T47D (cell line): ENCODE measurements around the gene ABCB9.

Source experiments
- DNase-seq, 2 experiments: peaks; one replicate each; pipeline versions ENCODE4 v3.0.0 to v3.0.0-alpha.2; 2011 to 2012; ENCODE audit warnings: low read depth in 1 of 2, low spot score in 1 of 2
- JUND ChIP-seq: IDR thresholded peaks from 2 replicates; pipeline ENCODE4 v1.6.1; 2012; ENCODE audit warnings: low read depth
- in situ Hi-C: cut with HindIII; loops from 2 replicates; pipeline ENCODE4 v1.10.0; 2016; ENCODE audit warnings: low sequenced_read_pairs, low pct_unique_long_range_greater_than_20kb

Gene ABCB9

DNA sequence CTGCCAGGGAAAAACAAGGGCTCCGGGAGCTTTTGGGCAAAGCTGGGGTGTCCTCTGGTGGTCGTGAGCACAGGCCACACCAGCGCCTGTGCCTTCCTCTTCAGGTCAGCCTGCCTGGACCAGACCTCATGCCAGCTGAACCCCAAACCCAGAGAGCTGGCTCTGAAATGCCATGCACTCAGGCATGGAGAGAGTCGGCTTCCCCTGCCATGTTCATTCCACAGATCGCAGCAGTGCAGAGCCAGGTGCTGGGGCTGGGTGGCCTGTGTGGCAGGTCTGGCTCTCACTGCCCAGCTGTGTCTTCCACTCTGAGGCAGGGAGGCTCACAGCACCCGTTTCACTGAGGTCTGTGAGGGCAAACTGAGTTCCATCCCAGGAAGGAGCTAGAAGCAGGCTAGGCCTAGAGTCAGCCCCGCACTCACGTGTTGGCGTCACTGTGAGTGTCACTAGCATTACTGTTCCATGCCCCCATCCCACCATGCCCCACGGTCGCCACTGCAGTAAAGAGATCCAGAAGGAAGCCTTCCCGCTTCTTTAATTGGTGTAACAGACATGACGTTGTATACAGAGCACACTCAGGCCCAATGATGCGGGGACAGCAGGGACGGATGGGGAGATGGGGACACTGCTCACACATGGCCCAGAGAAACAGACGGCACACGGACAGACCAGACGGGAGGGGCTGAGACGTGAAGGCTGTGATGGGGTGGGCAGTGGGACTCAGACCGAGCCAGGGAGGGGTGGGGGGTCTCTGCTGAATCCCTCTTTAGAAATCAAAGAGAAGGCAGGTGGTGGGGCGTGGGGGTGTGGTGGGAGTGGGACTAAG is 16.9 kb upstream of the ABCB9 start:
- in situ Hi-C loops, result no loop called here
- no peak for TF ChIP-seq JUND
- DNase-seq, result no peak

DNA sequence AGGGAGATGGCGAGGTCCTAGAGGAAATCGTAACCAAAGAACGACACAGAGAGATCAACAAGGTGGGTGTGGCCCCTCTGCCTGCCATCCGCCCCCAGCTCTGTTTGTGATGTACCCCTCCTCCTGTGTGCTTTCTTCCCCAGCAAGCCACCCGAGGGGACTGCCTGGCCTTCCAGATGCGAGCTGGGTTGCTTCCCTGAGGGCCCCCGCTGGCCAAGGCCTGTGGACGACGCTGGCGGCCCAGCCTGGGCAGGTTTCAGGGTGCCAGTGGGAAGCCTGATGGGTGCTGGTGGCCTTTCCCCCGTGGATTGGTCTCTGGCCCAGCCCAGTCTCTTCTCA is 16.2 kb upstream of the ABCB9 start:
- TF ChIP-seq JUND, result no peak
- in situ Hi-C loops, result no loop called here
- DNase-seq, result no peak

DNA sequence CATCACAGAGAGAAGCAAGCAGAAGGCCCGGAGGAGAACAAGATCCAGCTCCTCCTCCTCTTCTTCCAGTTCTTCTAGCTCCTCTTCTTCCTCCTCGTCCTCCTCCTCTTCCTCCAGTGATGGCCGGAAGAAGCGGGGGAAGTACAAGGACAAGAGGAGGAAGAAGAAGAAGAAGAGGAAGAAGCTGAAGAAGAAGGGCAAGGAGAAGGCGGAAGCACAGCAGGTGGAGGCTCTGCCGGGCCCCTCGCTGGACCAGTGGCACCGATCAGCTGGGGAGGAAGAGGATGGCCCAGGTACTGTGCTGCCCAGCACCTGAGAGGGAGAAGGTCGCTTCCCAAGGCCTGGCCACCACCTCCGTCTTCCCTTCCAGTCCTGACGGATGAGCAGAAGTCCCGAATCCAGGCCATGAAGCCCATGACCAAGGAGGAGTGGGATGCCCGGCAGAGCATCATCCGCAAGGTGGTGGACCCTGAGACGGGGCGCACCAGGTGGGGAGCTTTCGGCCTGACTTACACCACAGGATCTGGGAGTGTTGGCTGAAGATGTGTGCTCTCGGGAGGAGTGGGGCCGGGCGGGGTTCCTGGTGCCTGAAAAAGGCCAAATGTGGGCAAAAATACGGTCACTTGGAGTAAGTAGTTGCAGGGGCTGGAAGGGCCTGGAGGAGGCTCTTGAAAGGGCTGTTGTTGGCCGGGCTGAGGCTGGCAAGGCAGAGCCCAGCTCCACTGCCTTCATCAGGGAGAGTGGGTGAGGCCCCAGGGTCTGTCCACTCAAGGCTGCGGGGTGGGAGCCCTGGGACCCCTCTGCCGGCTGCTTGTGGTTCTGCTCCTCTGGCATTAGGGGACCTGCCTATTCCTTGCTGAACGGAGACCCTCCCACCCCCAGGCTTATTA is 15.6 kb upstream of the ABCB9 start:
- in situ Hi-C loops, result no loop called here
- TF ChIP-seq JUND, result no peak
- DNase-seq, result no peak

DNA sequence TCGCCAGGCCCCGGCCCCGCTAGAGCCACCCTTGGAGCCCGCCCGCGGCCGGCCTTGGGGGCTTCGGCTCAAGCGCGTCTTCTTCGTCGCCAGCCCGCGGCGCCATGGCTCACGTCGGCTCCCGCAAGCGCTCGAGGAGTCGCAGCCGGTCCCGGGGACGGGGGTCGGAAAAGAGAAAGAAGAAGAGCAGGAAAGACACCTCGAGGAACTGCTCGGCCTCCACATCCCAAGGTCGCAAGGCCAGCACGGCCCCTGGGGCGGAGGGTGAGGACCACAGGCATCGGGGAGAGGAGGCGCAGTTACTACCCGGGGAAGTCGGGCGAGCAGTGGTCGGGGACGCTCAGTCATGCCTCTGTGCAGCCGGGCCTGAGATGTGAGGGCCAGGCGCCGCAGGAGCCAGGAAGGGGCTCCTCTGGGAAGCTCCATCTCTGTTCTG is 14.8 kb upstream of the ABCB9 start:
- no peak for TF ChIP-seq JUND
- no peak for DNase-seq
- in situ Hi-C loops, result no loop called here

DNA sequence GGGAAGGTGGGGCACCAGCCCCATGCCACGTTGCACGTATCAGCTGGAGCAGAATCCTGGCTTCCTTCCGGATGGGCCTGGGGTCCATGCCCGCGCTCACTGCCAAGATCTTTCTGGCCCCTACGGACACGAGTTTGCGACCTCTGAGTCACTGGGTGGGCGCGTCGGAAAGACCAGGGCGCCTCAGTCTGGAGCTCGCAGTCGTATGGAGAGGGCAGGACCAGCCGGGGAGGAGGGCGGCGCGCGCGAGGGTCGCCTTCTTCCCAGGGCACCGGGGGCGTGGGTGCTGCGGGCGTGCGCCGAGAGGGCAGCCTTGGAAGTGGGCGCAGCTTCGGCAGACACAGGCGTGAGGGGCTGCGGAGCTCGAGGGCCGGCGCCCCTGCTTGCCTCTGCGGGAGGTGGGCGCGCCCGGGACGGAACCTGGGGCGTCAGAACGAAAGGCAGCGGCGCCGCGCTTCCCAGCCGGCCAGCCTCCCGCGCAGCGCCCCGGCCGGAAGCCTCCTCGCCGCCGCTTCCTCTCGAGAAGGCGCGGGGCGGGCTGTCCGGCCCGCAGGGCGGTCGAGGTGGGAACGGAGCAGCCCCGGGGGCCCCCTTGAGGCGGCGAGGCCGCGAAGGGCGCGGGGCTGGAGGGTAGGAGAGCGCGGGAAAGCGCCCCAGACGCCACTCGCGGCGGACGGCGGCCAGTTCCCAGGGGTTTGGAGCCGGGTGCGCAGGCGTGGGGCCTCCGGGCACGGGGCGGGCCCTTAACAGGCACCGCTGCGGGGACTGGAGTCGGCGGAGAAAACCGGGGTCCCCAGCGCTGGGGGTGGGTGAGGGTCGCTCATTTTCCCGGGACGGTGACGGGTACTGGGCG is 14.1 kb upstream of the ABCB9 start, which contains the start of gene ARL6IP4:
Gene ARL6IP4, plus strand, starts transcription at position 499 of the 853 bp plus-strand sequence. CDS start 459 bp downstream, outside the sequence.
- in situ Hi-C loops, result no loop called here
- TF ChIP-seq JUND, result no peak
- peak; percentile 70 to 93 for DNase-seq

DNA sequence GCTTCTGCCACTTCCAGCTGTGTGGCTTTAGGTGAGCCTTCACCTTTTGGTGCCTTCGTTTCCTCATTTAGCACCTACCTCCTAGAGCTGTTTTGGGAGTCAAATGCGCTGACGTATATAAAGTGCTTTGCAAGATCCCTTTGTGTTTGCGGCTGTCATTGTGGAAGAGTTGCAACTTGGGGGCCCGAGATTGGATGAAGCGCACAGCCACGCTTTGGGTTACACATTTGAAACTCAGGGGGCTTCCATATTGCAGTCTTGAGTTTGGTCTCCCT is 13.6 kb upstream of the ABCB9 start:
- DNase-seq, result no peak
- in situ Hi-C loops, result no loop called here
- no peak for TF ChIP-seq JUND

DNA sequence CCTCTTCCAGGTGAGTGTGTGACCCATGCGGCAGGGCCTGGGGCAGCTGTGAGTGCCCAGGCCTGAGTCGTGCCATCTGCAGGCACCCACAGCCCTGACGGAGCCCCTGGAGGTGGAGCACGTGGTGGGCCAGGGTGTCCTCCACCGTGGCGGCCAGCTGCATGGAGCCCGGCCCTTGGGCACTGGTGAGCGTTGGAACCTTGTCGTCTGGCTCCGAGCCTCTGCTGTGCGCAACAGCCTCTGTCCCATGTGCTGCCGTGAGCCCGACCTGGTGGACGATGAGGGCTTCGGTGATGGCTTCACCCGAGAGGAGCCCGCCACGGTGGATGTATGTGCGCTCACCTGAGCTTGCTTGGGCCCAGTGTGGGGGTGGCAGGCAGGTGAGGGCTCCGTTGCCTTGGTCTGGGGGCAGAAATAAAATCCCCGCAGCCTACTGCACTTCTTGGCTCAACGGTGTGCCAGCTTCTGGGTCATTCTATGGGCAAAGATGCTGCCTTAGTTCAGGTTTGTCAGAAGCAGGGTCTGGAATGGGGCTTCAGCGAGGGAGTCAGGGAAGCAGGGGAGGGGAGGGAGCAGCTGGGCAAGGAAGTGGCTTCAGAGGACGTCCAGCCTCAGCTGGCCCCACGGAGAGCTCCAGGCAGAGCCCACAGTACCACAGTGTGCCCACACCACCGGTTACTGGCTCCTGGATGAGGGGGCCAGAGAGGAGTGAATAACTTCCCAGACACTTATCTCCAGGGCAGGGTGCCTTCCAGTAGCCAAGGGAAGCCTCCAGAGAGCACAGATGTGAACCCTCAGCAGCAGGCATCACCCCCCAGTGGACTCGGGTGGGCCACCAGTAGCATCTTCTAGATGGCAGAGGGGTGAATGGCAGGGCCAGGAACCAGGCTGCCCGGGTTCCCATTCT is 13.0 kb upstream of the ABCB9 start:
- in situ Hi-C loops, result no loop called here
- no peak for TF ChIP-seq JUND
- DNase-seq, result no peak

DNA sequence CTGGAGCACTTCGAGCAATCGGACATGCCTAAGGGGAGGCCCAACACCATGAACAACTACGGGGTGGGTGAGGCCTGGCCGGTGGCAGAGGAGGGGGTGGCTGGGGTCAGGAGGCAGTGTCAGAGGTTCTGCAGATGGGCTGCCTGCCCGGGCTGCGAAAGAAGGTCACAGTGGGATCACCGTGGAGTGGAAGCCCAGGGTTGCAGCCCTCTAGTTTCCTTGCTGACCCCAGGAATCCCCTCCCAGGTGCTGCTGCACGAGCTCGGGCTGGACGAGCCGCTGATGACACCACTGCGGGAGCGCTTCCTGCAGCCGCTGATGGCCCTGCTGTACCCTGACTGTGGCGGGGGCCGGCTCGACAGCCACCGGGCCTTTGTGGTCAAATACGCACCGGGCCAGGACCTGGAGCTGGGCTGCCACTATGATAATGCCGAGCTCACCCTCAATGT is 12.3 kb upstream of the ABCB9 start:
- in situ Hi-C loops, result no loop called here
- no peak for TF ChIP-seq JUND
- no peak for DNase-seq

- no peak for TF ChIP-seq JUND
- no peak for DNase-seq
- in situ Hi-C loops, result no loop called here
Observed at GRCh38 chr12:122977655-122978392, 11.6 kb upstream of the ABCB9 start.

- no peak for DNase-seq
- no peak for TF ChIP-seq JUND
- in situ Hi-C loops, result no loop called here
Observed at GRCh38 chr12:122977153-122977552, 10.9 kb upstream of the ABCB9 start.

DNA sequence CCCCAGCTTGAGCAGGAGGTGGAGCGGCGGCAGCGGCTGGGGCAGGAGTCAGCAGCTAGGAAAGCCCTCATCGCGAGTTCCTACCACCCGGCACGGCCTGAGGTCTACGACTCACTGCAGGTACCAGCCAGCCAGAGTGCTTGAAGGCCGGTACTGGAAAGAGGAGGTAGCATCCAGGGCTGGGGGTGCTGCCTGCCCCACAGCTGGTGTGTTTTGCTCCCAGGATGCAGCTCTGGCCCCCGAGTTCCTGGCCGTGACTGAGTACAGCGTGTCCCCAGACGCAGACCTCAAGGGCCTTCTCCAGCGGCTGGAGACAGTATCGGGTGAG is 10.3 kb upstream of the ABCB9 start:
- no peak for DNase-seq
- no peak for TF ChIP-seq JUND
- in situ Hi-C loops, result no loop called here
